Stimulated activated CD8-positive, alpha-beta memory T cell treated with anti-CD3 and anti-CD28 coated beads, Interleukin-2, amount 100 ng/mL, for 1 hour (primary cell): ENCODE measurements around the gene NRBP1.

Experiments used
- DNase-seq, 2 donors: peaks; one replicate each; pipeline ENCODE4 v3.0.0-alpha.2; 2020; ENCODE audit warnings: low read depth in 2 of 2

The NRBP1 gene

GRCh38 chr2:27428213-27428977, at the start of gene NRBP1:
Gene NRBP1, plus strand, starts transcription at chr2:27428631. Its CDS starts 4,643 bp downstream, at chr2:27433274.
- DNase-seq: peak; percentile 81 to 86

DNA sequence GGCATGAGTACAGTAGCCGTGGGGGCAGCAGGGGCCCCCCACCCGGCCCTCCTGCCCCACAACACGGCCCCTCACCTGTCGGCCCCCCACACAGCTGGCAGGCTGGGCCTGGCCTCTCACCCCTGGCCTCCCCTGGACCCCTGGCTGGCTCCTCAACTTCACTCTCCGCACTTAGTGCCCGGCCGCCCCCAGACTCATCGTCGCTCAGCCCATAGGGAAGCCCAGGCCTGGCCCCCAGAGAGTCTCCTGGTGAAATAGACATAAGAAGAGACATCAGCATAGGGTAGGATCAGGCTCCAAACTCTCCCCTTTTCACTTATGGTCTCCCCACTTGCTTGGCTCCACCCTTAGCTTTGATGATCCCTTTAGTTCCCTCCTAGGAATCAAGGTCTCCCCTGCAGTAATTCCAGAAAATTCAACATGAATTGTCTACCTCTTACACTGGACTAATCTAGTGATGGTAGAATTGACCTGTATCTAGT, 49.6 kb upstream of the NRBP1 start:
- no peak for DNase-seq

GRCh38 chr2:27379383-27379835, 49.0 kb upstream of the NRBP1 start:
- DNase-seq: no peak

GRCh38 chr2:27379836-27380625, 48.4 kb upstream of the NRBP1 start:
- DNase-seq: no peak

DNA sequence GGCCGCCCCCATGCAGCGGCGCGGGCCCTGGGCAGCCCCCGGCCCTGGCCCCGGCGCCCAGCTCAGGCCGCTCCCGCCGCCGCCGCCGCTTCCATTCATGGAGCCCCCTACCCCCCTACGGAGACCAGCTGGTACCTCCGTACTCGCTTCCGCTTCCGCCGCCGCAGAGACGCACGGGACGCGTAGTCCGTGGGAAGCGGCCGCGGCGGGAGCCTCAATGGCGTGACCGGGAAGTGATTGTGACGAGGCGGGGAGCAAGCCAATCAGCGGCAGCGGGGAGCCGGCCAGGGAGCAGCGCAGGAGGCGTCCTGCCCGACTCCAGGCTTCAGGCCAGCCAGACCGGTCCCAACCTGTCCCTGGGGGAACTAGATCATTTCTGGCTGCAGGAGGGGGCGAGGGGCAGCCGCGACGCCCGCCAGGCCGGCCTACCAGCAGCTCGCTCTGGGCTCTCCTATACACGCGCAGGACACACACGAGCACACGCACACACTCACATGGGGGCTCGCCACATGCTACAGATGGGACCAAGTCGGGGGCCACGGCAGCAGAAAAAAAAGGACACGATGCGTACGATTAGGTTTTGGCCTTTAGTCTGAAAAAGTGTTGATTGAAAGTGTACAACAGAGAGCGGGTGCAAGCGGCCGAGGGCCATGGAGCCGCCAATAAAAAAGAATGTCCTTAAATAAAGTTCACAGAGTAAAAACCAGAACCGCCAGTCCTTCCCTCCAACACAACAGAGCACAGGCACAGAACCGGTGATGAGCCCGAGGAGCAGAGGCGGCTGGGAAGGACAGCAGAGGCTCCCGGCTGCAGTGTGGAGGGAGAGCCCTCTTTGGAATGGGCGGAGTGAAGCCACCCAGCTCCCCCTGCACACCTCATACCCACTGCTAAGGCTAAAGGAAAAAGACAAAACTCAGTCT, 47.5 kb upstream of the NRBP1 start, which contains the start of gene ZNF513:
Gene ZNF513, minus strand, starts transcription at position 109 of the 920 bp plus-strand sequence. CDS start 208 bp downstream, outside the sequence.
- DNase-seq: peak; percentile 76 to 78

GRCh38 chr2:27381577-27382181, 46.8 kb upstream of the NRBP1 start:
- no peak for DNase-seq

GRCh38 chr2:27390822-27391679, 37.4 kb upstream of the NRBP1 start:
- no peak for DNase-seq

DNA sequence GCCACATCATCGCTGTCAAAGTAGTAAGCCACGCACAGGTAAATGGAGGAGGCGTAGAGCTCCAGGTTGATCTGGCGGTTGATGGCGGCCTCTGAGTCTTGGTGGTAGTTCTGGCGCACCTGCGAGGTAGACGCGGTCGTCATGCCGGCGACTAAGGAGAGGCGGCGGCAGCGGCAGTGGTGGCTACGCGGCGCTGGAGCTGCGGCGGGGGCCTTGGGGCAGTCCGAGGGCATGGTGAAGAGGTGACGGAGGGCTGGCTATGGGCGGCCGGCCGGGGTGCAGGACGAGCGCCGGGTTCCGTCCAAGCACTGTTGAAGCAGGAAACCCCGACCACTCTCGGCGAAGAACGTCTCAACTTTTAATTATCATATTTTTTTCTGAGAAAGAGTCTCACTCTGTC, 35.2 kb upstream of the NRBP1 start:
- no peak for DNase-seq

- no peak for DNase-seq
Measured at GRCh38 chr2:27398962-27399361, 29.5 kb upstream of the NRBP1 start.

GRCh38 chr2:27400348-27401135, 27.9 kb upstream of the NRBP1 start:
- DNase-seq: no peak

GRCh38 chr2:27407798-27408491, 20.5 kb upstream of the NRBP1 start:
- no peak for DNase-seq

DNA sequence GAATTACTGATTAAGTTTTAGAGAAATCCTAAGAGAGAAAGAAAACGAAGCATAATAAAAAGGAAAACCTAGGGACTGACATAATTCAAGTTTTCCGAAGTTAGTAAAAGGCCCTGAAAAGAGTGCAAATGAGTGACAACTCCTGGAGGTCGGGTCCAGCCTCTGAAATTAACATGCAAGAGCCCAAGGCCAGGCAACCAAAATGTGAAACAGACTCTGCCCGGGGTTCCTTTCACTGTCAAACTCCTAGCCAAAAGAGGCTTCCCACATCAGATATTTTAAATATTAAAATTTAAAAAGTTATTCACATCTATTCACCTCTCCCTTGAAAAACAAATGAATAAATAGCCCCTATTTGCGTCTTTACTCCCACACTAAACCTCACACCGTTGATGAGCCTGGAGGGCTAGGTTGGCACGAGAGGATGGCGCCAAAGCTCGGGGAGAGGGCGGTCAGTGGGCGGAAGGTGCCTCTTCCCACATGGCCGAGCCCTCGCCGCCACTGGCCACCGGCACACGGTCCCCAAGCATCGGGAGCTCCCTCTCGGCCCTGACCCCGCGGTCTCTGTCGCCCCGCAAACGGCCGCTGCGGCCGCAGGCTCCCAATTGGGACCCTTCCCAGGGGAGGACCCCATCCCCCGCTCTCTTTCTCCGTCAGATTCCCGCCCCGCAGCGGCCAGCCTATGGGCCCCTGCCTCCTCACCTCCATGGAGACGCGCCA, 19.7 kb upstream of the NRBP1 start:
- DNase-seq: no peak

GRCh38 chr2:27409321-27410073, 18.9 kb upstream of the NRBP1 start, which contains the start of gene PPM1G:
Gene PPM1G, minus strand, starts transcription at chr2:27409591. Its CDS starts 169 bp downstream, at chr2:27409422.
- DNase-seq: peak; percentile 94

GRCh38 chr2:27412419-27413152, 15.8 kb upstream of the NRBP1 start:
- DNase-seq: no peak

GRCh38 chr2:27416151-27416550, 12.3 kb upstream of the NRBP1 start:
- DNase-seq: no peak

DNA sequence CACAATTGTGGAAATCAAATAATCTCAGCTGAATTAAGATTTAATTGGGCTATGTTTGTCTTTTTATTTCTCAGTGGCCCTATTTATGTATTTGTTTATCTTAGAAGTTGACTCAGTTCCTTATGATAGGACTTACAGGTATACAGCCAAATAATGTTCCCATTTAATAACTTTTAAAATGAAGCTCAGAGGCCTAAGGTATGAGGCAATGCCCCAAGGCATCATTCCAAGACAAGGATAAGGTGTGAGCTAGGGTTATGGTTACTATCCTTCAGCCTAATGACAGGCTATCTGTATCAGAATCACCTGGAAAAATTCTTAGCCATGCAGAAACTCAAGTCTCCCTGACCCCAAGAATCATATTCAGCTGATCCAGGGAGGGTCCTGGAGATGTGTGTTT, 7.4 kb upstream of the NRBP1 start:
- no peak for DNase-seq
